Motor neuron (in vitro differentiated cells): ENCODE data around the gene LANCL2. TPM values are rescaled to one million over a fixed set of nuclear protein-coding genes. Genes with fewer than 3 reads are reported as not detected.

Experiments
- total RNA-seq, 8 experiments: library from RNA; unstranded; fragments of 300-600 nt; gene quantifications; 2 replicates each; pipeline versions ENCODE4 v1.2.3 to v1.2.4, GENCODE V29; 2022

LANCL2 gene
- total RNA-seq, 8 experiments from 2014 or later = 12.7 to 27.0 (median 16.7) TPM

Other genes starting within 250 kb of the LANCL2 start
- gene VOPP1, start 207.2 kb downstream of the LANCL2 start, total RNA-seq = 100 to 1,000 TPM in 1 of 8 experiments, 10 to 100 TPM in 7; 43.9 to 131 (median 56.3) TPM